Endothelial cell of umbilical vein (primary cell): ENCODE measurements around the gene PPP4R4. TPM values are rescaled to one million over a fixed set of nuclear protein-coding genes. Genes with fewer than 3 reads are reported as not detected.

Experiments
- BruUV-seq: library from RNA; stranded (reverse); fragments of 400-500 nt; replicated peaks from 2 replicates; lab custom pipeline; 2021; lab: Mats Ljungman, UMichigan
- CTCF ChIA-PET: fragments of 300-600, 350-600 bp; sonication (Branson Sonifier 250); formaldehyde crosslinking; loops from one replicate; lab custom pipeline; 2021; ENCODE audit warnings: antibody characterized with exemption, inconsistent platforms; lab: Charles Lee
- POLR2A ChIA-PET: fragments of 300-600, 350-600 bp; sonication (Branson Sonifier 250); formaldehyde crosslinking; loops from one replicate; lab custom pipeline; 2021; ENCODE audit warnings: antibody characterized with exemption, inconsistent platforms; lab: Charles Lee
- DNase-seq: peaks from one replicate; pipeline ENCODE4 v3.0.0-alpha.2; 2011; ENCODE audit warnings: low read depth, low spot score
- FAIRE-seq: peaks from 2 replicates; lab custom pipeline; 2011; peaks lifted over from hg19 to GRCh38; lab: Jason Lieb, UNC
- H2AFZ ChIP-seq: 2 replicates; pipeline ENCODE4 v1.6.0; 2012; ENCODE audit warnings: low read depth, low read length, control low read depth, inconsistent platforms
- H3K27ac ChIP-seq: 2 replicates; pipeline ENCODE4 v1.5.1; 2011; ENCODE audit warnings: low read depth, mild to moderate bottlenecking, control low read depth, low read length, moderate library complexity; ENCODE audit not compliant: insufficient read depth
- H3K27me3 ChIP-seq, 2 experiments: 2 replicates each; pipeline versions ENCODE4 v1.6.0 to v1.6.1; 2011; ENCODE audit warnings: low read length in 2 of 2, mixed read lengths in 1 of 2; ENCODE audit not compliant: control insufficient read depth in 2 of 2, insufficient read depth in 2 of 2
- H3K36me3 ChIP-seq, 2 experiments: 2 replicates in 1 of 2; 3 replicates in 1 of 2; pipeline ENCODE4 v1.5.1; 2011; ENCODE audit warnings: low read length in 2 of 2, mild to moderate bottlenecking in 1 of 2, moderate library complexity in 1 of 2; ENCODE audit not compliant: control insufficient read depth in 2 of 2, insufficient read depth in 2 of 2; ENCODE audit errors: extremely low read depth in 1 of 2
- H3K4me1 ChIP-seq: 3 replicates; pipeline ENCODE4 v1.5.1; 2011; ENCODE audit warnings: mild to moderate bottlenecking, low read length; ENCODE audit not compliant: control insufficient read depth, insufficient read depth; ENCODE audit errors: extremely low read depth
- H3K4me2 ChIP-seq: 2 replicates; pipeline ENCODE4 v1.6.1; 2011; ENCODE audit warnings: low read length, control low read depth, mixed read lengths; ENCODE audit not compliant: insufficient read depth
- H3K4me3 ChIP-seq, 3 experiments: fragments of 200-600 bp in 1 of 3; sonication (generic), shearing (Covaris generic) in 1 of 3; replicated peaks in 1 of 3; 2 replicates each; pipeline ENCODE4 v1.5.1; 2011 to 2016; ENCODE audit warnings: control low read depth in 3 of 3, low read length in 3 of 3, mild to moderate bottlenecking in 2 of 3, inconsistent platforms in 1 of 3, low read depth in 1 of 3, moderate library complexity in 1 of 3; ENCODE audit not compliant: insufficient read depth in 1 of 3
- H3K79me2 ChIP-seq: 2 replicates; pipeline ENCODE4 v1.6.0; 2012; ENCODE audit warnings: low read length, inconsistent platforms; ENCODE audit not compliant: control insufficient read depth, insufficient read depth
- H3K9ac ChIP-seq: replicated peaks from 2 replicates; pipeline ENCODE3; 2011; ENCODE audit warnings: low read length, control low read depth; ENCODE audit not compliant: insufficient read depth; ENCODE audit errors: extremely low read depth
- H3K9me1 ChIP-seq: replicated peaks from 3 replicates; pipeline ENCODE4 v1.6.0; 2011; ENCODE audit warnings: mild to moderate bottlenecking, low read length; ENCODE audit not compliant: control insufficient read depth, insufficient read depth; ENCODE audit errors: extremely low read depth
- H3K9me3 ChIP-seq: replicated peaks from 2 replicates; pipeline ENCODE4 v1.5.1; 2012; ENCODE audit warnings: low read length, inconsistent platforms; ENCODE audit not compliant: control insufficient read depth, insufficient read depth
- H4K20me1 ChIP-seq: replicated peaks from 2 replicates; pipeline ENCODE3; 2011; ENCODE audit warnings: mild to moderate bottlenecking, low read length; ENCODE audit not compliant: control insufficient read depth, insufficient read depth; ENCODE audit errors: extremely low read depth
- CTCF ChIP-seq, 2 donors: IDR thresholded peaks; 1 replicate in 1 of 2; 2 replicates in 1 of 2; pipeline ENCODE4 v1.5.1; 2011; ENCODE audit warnings: low read length in 2 of 2, mild to moderate bottlenecking in 2 of 2, moderate library complexity in 2 of 2, control low read depth in 1 of 2, inconsistent platforms in 1 of 2, low read depth in 1 of 2; ENCODE audit not compliant: insufficient read depth in 1 of 2; ENCODE audit errors: extremely low read depth in 1 of 2
- EZH2 ChIP-seq: IDR thresholded peaks from 2 replicates; pipeline ENCODE4 v1.6.1; 2012; ENCODE audit warnings: borderline replicate concordance, low read depth, mild to moderate bottlenecking, moderate library complexity, low read length, inconsistent platforms; ENCODE audit not compliant: severe bottlenecking
- FOS ChIP-seq: IDR thresholded peaks from 2 replicates; pipeline ENCODE4 v1.6.1; 2011; ENCODE audit warnings: mild to moderate bottlenecking, low read length, moderate library complexity, borderline replicate concordance; ENCODE audit not compliant: insufficient read depth
- GATA2 ChIP-seq: IDR thresholded peaks from 2 replicates; pipeline ENCODE4 v1.7.0; 2011; ENCODE audit warnings: low read depth, mild to moderate bottlenecking, moderate library complexity, mixed read lengths, low read length; ENCODE audit not compliant: insufficient read length, insufficient read depth
- JUN ChIP-seq: IDR thresholded peaks from 2 replicates; pipeline ENCODE4 v1.6.1; 2011; ENCODE audit warnings: borderline replicate concordance, low read depth; ENCODE audit not compliant: insufficient read length, insufficient read depth
- MAX ChIP-seq: IDR thresholded peaks from 2 replicates; pipeline ENCODE4 v1.6.1; 2011; ENCODE audit not compliant: insufficient read depth, insufficient read length
- MYC ChIP-seq: IDR thresholded peaks from one replicate; pipeline ENCODE4 v1.6.1; 2011; ENCODE audit warnings: mild to moderate bottlenecking, low read depth, low read length
- POLR2A ChIP-seq: IDR thresholded peaks from 2 replicates; pipeline ENCODE4 v1.6.1; 2012; ENCODE audit warnings: low read depth, mild to moderate bottlenecking, control low read depth, low read length
- POLR2AphosphoS5 ChIP-seq: IDR thresholded peaks from 2 replicates; pipeline ENCODE4 v1.6.1; 2012; ENCODE audit warnings: low read depth, mild to moderate bottlenecking, control low read depth, low read length, moderate library complexity; ENCODE audit not compliant: insufficient read depth
- dilution Hi-C: fragments of 300-500 bp; cut with MboI; formaldehyde crosslinking; loops from one replicate; pipeline ENCODE4 v1.15.0; 2019; ENCODE audit warnings: low sequenced_read_pairs; ENCODE audit not compliant: extremely low pct_ligation_motif_present
- intact Hi-C: fragments of 100-400 bp; cut with micrococcal nuclease; formaldehyde crosslinking; loops from one replicate; pipeline ENCODE4 v1.10.0; 2022
- polyA plus RNA-seq, 4 experiments: library from polyadenylated mRNA; depleted of rRNA in 3 of 4; stranded (reverse) in 3 of 4; unstranded in 1 of 4; fragments of >200 nt; gene quantifications; 2 replicates each; pipeline versions ENCODE4 v1.2.1 to v1.2.3, GENCODE V29; 2011 to 2012; ENCODE audit warnings: missing spikeins in 1 of 4
- total RNA-seq: library from RNA; stranded (reverse); gene quantifications from 2 replicates; pipeline ENCODE4 v1.2.3, GENCODE V29; 2021

Gene PPP4R4
- total and polyA plus RNA-seq, 2 donors (not counting 3 experiments of a cell fraction or from before 2014, with no cell fraction given), result not detected

- no TSS peak for BruUV-seq
- no peak for FAIRE-seq
- no peaks in the 10 kb centered on the region for H3K9me1 ChIP-seq
Measured at GRCh38 chr14:94163796-94164195, 10.3 kb upstream of the PPP4R4 start.

More at GRCh38 chr14:94163796-94164195, 10.3 kb upstream of the PPP4R4 start:
- H2AFZ ChIP-seq, result no peak overlapping the region
- H3K4me1 ChIP-seq, result no peaks in the 10 kb centered on the region
- no peak overlapping the region for H3K27ac ChIP-seq
- ChIA-PET POLR2A (no interaction called here), CTCF (interaction anchor here (1.3 kb wide), 1 partner anchor 32 kb away, joined by 3 read pairs; no protein-coding TSS in a partner anchor)
- H3K9me3 ChIP-seq, result no peaks in the 10 kb centered on the region
- H4K20me1 ChIP-seq, result no peaks in the 10 kb centered on the region
- H3K9ac ChIP-seq, result no peak overlapping the region
- no peaks in the 10 kb centered on the region for H3K36me3 ChIP-seq
- no peak overlapping the region for H3K4me3 ChIP-seq
- TF ChIP-seq EZH2, result no peak
- no peak for TF ChIP-seq MYC
- no peak for TF ChIP-seq CTCF (IDR thresholded peaks at IDR 0.05; ENCODE audit: extremely low read depth in 1 of 2, insufficient read depth in 1 of 2, low read depth in 1 of 2, low read length in 2 of 2)
- TF ChIP-seq FOS, result no peak
- TF ChIP-seq POLR2A, result no peak
- no peak for TF ChIP-seq JUN
- TF ChIP-seq GATA2, result no peak
- no peak for TF ChIP-seq MAX
- no peak for TF ChIP-seq POLR2AphosphoS5
- H3K4me2 ChIP-seq, result no peak overlapping the region
- no peaks in the 10 kb centered on the region for H3K79me2 ChIP-seq
- no peak for DNase-seq
- intact Hi-C loops (no loop called here), dilution Hi-C loops (no loop called here)
- H3K27me3 ChIP-seq, result peaks cover 6 to 8% of the 10 kb centered on the region in 2 experiments
